Subcutaneous adipose tissue (tissue), 4 donors: Measurements from ENCODE around the gene NUP93. TPM values are rescaled to one million over a fixed set of nuclear protein-coding genes. Genes with fewer than 3 reads are reported as not detected.

Experiments used
- total RNA-seq, 4 donors: library from RNA; depleted of rRNA; stranded (reverse); fragments of >200 nt; gene quantifications; one replicate each; pipeline ENCODE4 v1.1.0, GENCODE V29; 2016
- TF ChIP-seq, protein P1 (sequence below): fragments of 450-650 bp; IDR thresholded peaks from one replicate; pipeline ENCODE4 v1.5.1; 2016; ENCODE audit warnings: low read depth, mild to moderate bottlenecking, control low read depth, antibody characterized with exemption, moderate library complexity

NUP93 gene
- total RNA-seq, 4 donors from 2014 or later = 28.4 to 57.6 (median 47.5) TPM

DNA sequence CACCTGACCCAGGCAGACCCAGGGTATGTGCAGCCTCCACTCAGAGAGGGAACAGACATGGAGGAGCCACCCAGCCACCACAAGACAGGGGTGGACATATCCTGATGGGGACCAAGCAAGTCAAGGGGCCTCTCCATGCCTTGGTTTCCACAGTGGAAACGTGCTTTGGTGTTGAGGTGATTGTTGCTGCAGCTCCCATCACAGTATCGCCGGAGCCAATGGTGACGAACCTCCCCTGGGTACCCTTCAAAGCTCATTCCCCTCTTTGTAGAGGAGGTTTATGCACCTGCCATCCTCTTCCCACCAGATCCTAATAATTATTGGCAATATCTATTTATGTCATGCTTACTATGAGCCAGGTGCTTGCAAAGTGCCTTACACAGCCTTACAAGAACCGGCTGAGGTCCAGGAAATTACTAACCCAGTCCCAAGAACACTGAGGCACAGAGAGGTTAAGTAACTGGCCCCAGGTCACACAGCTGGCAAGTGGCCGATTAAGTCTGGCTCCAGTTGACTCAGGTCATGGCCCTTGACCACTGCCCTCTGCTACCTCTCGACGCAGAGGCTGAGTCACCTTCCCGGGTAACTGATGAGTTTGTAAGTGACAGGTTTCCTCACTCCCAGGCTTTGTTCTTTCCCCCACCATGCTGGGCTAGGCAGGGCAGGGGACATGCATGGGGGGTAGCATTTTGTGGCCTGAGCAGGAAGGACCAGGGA, 155.7 kb downstream of the NUP93 start:
- TF ChIP-seq, protein P1, sequence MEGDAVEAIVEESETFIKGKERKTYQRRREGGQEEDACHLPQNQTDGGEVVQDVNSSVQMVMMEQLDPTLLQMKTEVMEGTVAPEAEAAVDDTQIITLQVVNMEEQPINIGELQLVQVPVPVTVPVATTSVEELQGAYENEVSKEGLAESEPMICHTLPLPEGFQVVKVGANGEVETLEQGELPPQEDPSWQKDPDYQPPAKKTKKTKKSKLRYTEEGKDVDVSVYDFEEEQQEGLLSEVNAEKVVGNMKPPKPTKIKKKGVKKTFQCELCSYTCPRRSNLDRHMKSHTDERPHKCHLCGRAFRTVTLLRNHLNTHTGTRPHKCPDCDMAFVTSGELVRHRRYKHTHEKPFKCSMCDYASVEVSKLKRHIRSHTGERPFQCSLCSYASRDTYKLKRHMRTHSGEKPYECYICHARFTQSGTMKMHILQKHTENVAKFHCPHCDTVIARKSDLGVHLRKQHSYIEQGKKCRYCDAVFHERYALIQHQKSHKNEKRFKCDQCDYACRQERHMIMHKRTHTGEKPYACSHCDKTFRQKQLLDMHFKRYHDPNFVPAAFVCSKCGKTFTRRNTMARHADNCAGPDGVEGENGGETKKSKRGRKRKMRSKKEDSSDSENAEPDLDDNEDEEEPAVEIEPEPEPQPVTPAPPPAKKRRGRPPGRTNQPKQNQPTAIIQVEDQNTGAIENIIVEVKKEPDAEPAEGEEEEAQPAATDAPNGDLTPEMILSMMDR = no peak

DNA sequence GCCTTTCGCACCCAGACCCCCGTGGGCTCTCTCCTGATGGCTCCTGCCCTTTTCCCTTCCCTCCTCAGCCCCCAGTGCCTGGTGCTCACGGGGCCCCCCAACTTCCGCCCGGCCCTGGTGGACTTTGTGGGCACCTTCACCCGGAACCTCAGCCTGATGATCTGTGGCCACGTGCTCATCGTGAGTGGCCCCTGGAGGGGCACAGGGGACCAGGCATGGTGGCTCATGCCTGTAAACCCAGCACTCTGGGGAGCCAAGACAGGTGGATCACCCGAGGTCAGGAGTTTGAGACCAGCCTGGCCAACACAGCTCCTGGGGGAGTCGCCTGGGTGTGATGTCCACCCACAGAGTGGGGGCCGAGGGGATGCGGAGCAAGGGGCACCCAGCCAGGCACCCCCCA, 156.4 kb downstream of the NUP93 start:
- TF ChIP-seq, protein P1 = no peak

DNA sequence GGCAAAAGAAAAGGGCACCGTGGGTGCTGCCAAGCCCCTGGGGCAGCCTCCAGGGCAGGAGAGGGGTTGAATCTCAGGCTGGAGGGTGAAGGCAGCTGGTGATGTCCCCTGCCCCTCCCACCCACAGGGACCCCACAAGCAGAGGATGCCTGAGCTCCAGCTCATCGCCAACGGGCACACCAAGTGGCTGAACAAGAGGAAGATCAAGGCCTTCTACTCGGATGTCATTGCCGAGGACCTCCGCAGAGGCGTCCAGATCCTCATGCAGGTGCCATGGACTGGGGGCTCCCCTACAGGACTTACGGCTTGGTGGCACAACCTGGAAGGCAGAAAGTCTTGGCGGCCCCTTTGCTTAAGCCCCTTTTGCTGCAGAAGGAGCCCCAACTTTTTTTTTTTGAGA, 156.9 kb downstream of the NUP93 start:
- TF ChIP-seq, protein P1 = no peak

DNA sequence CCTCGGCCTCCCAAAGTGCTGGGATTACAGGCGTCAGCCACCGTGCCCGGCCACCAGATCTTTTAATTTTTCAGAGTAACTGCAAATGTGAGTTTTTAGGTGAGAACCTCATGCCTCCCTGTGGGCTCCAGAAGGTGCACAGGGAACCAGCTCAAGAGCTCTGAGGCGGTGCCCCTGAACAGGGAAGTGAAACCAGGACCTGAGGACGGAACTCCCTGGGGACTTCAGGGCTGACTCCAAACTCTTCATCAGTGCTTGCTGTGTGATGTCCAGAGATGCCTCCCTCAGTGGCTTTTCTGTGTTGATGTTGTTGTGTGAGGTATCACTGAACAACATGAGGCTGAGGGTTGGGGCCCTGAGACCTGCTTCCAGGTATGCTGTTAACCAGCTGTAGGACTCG, 158.9 kb downstream of the NUP93 start:
- TF ChIP-seq, protein P1 = no peak

DNA sequence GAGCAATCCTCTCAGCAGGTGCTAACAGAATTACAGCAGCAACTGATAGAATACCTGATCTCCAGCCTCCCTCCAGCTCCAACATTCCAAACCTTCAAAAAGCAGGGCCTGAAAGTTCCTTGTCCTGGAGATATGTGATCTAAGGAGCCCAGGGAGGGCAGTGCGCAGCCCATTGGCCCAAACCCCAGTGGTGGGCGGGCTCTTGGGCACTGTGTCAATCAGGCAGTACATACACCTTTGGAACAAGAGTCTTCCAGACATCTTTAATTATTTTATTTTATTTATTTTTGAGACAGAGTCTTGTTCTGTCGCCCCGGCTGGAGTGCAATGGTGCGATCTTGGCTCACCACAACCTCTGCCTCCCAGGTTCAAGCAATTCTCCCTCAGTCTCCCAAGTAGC, 159.3 kb downstream of the NUP93 start:
- TF ChIP-seq, protein P1 = no peak

DNA sequence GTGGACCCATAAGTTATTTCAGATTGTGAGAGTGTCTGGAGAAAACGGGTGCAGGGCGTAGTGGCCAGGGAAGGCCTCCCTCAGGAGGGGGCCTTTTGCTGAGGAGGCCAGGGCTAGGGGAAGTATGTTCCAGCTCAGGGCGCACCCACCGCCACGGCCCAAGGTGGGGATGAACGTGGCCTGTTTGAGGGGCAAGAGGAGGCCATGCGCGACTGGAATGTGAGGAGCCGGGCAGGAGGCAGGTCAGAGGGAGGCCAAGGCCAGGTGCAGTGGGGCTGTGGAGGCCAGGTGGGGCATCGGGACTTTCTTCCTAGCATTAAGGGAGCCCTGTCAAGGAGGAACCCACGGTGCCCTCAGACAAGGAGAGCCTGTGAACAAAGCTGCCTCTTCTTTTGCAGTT, 161.8 kb downstream of the NUP93 start:
- TF ChIP-seq, protein P1 = no peak

DNA sequence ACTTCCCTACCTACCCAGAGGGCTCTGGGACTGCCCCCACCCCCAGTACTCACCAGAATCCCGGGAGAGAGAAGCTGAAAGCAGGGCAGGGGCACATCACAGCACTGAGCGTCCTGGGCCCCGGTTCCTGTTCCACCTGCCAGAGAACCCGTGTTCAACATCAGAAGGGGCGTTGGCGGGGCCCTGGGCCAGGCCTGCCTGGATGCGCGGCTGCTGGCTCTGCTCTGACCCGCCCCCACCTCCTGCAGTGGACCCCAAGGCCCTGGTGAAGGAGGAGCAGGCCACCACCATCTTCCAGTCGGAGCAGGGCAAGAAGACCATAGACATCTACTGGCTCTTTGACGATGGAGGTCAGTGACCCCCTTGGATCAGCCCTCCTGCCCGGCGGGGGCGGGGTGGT, 162.8 kb downstream of the NUP93 start:
- TF ChIP-seq, protein P1 = no peak
